NCI-H524 treated with DMSO at 0.1 percent for 48 hours (cell line): ENCODE results near the gene LRRC63.
"Not testable (repeated sequence)": the region's sequence is repeated elsewhere in the genome, so short reads cannot be mapped to it uniquely, and the experiment has no call there.

Experiments
- DNase-seq: peaks from one replicate; lab custom pipeline; 2025; lab: John Stamatoyannopoulos, UW

LRRC63 gene

DNA sequence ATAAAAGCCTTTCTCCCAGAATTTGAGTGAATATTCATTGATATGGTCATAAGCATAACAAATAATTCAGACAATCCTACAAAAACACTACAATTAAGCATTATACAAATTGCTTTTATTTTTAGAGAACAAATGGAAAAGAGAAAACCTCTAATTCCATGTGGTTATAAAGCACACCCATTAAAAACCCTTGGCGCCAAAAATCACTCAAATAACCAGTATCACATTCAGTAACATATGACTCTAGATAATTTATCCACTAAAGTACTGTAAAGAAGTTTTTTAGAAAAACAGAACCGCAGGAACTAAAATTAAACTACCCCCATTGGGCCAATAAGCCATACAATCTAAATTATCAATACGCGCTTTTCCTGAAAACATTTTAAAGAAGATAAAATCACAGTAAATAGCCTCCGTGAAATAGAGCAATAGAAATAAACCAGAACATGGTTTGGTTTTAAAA is 30.3 kb upstream of the LRRC63 start:
- DNase-seq, result no peak

GRCh38 chr13:46181840-46182490 is 29.8 kb upstream of the LRRC63 start, which contains the start of gene LCP1:
Gene LCP1 (minus strand): TSS chr13:46182177. CDS start chr13:46159662, 22,515 bp downstream.
- DNase-seq, result no peak

- DNase-seq, result no peak
Observed at GRCh38 chr13:46182491-46182877, 29.2 kb upstream of the LRRC63 start.

DNA sequence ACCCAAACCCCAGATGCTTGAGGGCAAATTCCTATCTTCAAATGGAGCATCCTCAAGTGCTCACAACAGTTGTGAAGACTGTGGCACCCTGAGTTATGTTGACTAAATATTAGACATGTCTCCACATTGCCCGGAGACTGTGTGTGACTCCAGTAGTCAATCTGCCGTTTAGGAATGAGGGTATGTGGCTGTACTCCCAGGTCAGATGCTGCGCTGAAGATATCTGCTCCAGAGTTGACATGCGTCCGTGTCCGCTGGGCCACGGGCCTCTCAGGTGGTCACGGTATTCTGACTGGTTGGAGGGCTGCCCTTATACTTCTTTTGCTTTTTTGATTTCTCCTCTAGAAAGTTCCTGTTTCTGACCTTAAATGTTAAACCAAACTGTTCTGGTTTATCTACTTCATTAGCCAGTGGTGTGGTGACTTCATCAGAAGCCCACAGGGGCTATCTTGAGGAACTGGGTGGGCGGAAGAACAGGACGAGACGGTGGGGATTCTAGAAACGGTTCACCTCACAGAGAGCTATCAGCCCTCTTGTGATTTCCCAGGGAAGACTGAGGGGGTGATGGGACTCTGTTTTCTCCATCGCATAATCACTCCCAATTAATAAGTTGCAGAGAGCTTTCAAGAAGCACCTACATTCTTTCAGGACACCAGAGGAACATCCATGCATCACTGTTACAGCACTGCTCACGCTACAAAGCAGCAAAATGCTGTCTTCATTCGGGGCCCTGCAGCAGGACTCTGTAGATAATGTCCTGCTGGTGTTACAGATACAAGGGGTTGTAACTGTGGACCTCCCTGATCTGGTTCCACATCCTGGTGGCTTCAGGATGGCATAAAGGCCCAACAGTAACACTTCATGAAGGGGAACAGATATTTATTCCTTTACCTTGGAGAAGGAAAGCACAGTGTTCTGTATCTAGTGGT is 28.4 kb upstream of the LRRC63 start:
- DNase-seq, result no peak

DNA sequence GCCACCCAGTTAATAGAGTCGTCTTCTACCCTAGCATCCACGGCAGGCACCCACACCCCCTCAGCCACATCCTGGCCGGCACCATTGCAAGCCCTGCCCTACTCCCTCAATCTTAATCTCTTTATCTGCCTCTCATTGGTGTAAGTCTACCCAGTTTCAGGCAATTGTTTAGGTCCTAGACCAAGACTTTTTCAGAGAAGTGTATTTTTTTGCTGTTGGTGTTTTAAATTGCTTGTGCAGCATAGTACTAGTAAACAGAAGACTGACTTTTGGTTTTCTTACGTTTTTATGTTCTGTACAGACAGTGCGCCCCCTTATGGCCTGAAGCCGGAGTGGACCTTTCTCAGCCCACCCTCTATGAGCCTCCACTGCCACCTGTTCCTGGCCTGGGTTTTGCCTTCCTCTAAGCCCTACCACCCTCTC is 27.4 kb upstream of the LRRC63 start:
- DNase-seq, result no peak

DNA sequence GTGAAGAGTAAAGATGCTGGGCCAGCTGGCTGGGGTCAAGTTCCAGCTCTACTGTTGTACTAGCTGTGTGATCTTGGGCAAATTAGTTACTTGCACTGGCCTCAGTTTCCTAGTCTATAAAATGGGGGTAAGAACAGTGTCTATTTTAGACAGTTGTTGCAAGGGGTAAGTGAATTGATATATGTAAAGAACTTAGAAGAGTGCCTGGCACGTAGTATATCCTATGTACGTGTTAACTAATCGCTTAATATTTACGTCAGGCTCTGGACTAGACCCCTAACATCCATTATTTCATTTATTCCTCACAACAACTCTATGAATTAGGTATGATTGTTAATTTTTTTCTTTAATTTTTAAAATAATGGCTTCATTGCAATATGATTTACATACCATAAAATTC is 26.1 kb upstream of the LRRC63 start:
- no peak for DNase-seq

DNA sequence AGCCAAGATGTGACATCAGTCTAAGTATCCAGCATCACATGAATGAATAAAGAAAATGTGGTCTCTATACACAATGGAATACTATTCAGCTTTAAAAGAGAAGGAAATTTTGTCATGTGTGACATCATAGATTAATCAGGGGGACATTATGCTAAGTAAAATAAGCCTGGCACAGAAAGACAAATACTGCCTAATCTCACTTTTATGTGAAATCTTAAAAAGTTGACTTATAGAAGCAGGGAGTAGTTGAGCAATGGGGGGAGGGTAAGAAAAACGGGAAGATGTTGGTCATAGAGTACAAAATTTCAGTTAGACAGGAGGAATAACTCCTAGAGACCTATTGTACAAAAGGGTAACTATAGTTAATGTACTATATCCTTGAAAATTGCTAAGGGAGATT is 19.3 kb upstream of the LRRC63 start:
- no peak for DNase-seq

DNA sequence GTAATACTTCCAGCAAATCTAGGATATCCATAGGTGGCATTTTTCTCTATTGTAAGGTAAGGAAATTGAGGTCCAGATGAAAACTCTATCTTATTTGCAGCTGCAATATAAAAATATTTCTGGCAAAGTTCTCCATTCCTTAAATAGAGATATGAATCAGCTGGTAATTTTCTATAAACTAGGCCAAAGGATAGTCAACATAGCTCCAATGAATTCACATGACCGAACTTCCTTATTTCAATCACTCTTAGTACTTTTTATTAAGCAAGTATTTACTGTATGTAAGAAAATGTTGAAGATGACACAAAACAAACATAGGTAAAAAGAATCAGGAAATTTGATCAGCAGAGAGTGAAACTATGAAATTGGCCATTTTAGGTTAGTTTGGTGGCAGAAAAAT is 16.7 kb upstream of the LRRC63 start:
- DNase-seq, result no peak

DNA sequence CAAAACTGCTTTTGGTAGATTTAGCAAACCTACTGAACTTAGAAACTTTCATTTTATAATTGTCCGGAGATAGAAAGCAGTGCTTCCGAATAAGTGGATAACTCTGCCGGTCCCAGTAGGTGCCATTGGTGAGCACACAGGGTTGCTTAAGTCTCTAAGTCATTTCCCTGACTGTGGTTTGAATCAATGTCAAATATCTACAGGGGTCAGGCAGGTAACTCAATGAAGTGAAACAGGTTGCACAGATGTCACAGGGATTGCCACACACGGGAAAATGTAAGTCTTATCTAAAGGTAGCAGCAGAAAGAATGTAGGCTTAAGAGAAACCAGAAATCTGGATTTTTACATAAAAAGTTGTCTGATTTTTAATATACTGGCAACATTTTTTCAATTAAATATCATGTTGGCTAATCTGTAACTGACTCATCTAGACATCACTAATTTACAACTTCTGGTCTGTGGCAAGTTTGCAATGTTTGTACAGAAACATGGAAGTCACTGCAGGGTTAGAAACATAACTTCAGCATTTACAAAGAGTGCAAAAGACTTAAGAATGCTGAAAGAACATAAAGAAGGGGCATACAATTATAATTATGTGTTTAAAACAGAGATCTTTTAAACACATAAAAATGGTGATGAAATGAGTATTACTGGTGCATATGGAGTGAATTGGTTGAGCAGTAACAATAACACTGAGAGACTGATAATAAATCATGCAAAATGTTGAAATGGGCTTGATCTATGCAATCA is 14.3 kb upstream of the LRRC63 start:
- DNase-seq, result no peak

DNA sequence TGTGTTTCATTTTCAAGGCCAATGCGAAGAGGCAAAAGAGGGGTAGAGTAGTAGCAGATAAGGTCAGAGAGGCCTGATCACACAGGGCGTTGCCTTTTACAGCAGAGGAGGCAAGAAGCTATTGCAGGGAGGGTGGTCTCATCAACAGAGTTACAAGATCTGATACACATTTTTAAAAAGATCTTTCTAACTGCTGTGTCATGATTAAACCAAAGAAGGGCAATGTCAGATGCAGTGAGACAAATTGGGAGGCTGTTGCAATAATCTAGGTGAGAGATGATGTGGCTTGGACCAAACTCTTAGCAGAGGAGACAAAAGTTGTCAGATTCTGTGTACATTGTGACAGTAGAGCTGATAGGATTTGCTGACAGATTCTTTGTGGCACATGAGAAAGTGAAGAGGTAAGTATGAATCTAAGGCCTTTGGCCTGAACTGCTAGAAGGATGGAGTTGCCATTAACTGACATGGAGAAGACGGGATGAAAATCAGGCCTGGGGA is 13.0 kb upstream of the LRRC63 start:
- DNase-seq, result no peak

GRCh38 chr13:46202188-46202795 is 9.4 kb upstream of the LRRC63 start:
- no peak for DNase-seq

- no peak for DNase-seq
Observed at GRCh38 chr13:46202966-46203365, 8.8 kb upstream of the LRRC63 start.

GRCh38 chr13:46206143-46206542 is 5.6 kb upstream of the LRRC63 start:
- no peak for DNase-seq

- no peak for DNase-seq
Observed at GRCh38 chr13:46207828-46208227, 3.9 kb upstream of the LRRC63 start.

DNA sequence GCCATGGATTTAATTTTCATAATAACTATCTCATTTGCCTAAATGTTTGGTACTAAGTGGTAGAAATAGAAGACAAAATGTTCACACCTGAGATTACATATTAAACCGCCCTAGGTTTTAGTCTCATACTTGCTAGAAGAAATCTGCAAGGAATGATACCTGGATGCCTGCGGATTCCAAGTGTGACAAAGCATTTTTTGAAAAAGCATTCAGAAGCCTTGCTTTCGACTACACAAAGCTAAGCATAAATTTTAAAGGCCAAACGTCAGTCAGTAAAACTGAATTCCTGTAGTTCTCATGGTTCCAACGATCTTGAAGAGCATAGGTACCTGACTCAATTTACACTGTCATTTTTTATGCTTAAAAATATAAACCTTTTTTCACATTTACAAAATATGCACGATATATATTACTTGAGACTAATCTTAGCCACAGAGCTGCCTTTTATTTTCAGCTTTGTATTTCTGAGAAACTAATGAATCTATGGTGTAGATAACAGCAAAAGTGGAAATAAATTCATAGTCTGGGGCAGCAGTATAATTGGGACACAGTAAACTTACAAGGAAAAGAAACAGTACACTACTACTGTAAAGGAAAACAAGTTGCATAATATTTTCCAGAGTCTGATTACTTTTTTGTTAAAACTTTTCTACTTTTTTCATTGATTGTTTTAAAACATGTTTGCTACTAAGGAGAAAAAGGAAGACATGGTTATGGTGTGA is 1.2 kb upstream of the LRRC63 start:
- DNase-seq, result no peak

DNA sequence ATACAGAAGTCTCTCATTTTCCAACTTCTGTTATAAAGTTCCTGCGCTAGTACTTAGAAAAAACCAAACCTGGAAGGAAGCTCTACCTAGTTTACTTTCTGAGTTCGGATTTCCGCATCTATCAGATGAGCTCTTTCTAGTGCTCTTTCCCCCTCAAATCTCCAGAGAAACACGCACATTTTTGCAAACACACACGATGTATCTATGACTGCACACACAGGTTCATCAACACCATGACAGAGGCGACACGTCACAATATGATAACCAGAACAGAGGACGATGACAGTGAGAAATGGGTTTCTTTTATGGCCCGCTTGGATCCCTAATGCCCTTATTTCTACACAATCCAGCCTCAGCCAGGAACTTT is 629 bp upstream of the LRRC63 start:
- DNase-seq, result no peak

DNA sequence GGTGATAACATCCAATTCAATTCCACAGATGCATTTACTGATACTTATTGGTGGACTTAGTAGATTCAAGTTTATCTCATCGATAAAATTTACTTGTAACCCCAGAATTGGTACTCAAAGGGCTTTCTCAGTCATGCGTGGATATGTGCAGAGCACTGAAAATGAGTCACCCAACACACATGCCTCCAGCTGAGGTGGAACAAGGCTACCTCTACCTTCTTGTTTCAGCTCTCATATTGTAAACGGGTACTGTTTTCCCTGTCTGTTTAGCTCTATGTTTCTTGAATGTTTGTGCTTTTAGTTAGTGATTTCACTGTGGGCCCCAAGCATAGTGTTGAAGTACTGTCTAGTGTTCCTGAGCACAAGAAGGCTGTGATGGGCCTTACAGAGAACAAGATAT is 1.5 kb downstream of the LRRC63 start:
- no peak for DNase-seq

- DNase-seq, result not testable (repeated sequence)
Observed at GRCh38 chr13:46214741-46215140, 3.0 kb downstream of the LRRC63 start.

DNA sequence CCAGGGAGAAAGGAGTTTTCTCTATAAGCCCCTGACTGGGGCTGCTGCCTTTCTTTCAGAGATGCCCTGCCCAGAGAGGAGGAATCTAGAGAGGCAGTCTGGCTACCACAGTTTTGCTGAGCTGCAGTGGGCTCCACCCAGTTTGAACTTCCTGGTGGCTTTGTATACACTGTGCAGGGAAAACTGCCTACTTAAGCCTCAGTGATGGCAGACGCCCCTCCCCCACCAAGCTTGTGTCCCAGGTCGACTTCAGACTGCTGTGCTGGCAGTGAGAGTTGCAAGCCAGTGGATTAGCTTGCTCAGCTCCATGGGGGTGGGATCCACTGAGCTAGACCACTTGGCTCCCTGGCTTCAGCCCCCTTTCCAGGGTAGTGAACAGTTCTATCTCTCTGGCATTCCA is 8.5 kb downstream of the LRRC63 start:
- not testable (repeated sequence) for DNase-seq

DNA sequence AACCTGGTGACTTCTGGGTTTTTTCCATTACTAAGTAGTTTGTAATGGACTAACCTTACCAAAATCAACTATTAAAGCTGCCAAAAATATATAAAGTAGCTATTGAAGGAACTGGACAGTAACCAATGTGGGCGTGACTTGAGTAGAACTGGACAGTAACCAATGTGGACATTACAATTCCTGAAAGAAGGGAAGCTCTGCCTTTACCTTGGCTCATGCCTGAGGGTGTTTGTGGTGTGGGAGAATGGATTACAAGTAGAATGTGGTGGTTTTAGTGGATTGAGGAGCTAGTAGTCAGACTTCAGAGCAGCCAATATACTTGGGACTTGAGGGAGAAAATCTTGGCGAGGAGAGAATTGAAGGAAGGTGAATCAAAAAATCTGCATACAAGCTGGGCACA is 17.5 kb downstream of the LRRC63 start:
- DNase-seq, result no peak

- DNase-seq, result no peak
Observed at GRCh38 chr13:46232281-46232680, 20.6 kb downstream of the LRRC63 start.
